ENCODE measurements around the gene MAP1B. TPM values are rescaled to one million over a fixed set of nuclear protein-coding genes. Genes with fewer than 3 reads are reported as not detected.

The MAP1B gene
- polyA plus RNA-seq, 1 donor from 2014 or later, result 234 TPM

- Histone ChIP-seq H3K4me3 (ENCODE audit: low read length) (no peak overlapping the region), H3K9me3 (ENCODE audit: low read length) (no peaks in the 10 kb centered on the region), H3K79me2 (replicated peaks; ENCODE audit: insufficient read depth, low read length) (no peaks in the 10 kb centered on the region), H3K27me3 (ENCODE audit: insufficient read depth, low read depth, low read length) (no peaks in the 10 kb centered on the region), H3K4me2 (ENCODE audit: low read length) (no peak overlapping the region), H2AFZ (ENCODE audit: low read depth, low read length) (no peak overlapping the region), H3K9ac (ENCODE audit: low read length) (no peak overlapping the region), H3F3A (ENCODE audit: insufficient read depth, low read length, poor library complexity, severe bottlenecking) (no peaks in the 10 kb centered on the region), H4K20me1 (ENCODE audit: insufficient read depth) (no peaks in the 10 kb centered on the region), H3K27ac (ENCODE audit: low read length) (no peak overlapping the region), H3K36me3 (ENCODE audit: insufficient read depth, low read length) (no peaks in the 10 kb centered on the region), H3K9me2 (ENCODE audit: insufficient read depth, low read length) (no peaks in the 10 kb centered on the region)
- TF ChIP-seq EP300 (conservative IDR thresholded peaks at IDR 0.05; ENCODE audit: poor library complexity, severe bottlenecking) (no peak), RAD21 (conservative IDR thresholded peaks at IDR 0.05) (no peak), TAF1 (IDR thresholded peaks at IDR 0.05; ENCODE audit: low read depth) (no peak), SMC3 (conservative IDR thresholded peaks at IDR 0.05; ENCODE audit: poor library complexity) (no peak)
Observed at GRCh38 chr5:72226950-72227349, 119.7 kb downstream of the MAP1B start.

DNA sequence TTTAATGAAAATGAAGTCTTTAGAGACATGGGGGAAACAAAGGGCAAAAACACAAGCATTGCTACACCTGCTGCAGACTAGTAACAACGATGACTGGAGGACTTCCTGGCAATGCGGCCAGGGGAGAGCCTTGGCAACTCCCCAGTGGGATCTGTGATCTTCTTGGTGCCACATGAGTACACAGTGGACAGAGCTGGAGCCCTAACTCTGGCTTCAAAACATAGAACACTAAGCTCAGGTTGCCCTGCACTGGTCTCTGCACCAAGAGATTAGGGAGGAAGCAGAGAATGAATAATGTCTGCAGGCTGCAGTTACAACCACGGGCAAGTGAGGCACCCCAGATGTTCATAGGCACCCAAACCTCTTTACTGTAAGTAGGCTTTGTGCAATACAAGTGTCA lies 121.7 kb downstream of the MAP1B start:
- H3K9ac ChIP-seq (ENCODE audit: low read length), result no peak overlapping the region
- no peaks in the 10 kb centered on the region for H3K79me2 ChIP-seq (replicated peaks; ENCODE audit: insufficient read depth, low read length)
- H3K27ac ChIP-seq (ENCODE audit: low read length), result no peak overlapping the region
- H3K9me3 ChIP-seq (ENCODE audit: low read length), result no peaks in the 10 kb centered on the region
- no peaks in the 10 kb centered on the region for H4K20me1 ChIP-seq (ENCODE audit: insufficient read depth)
- H3K27me3 ChIP-seq (ENCODE audit: insufficient read depth, low read depth, low read length), result no peaks in the 10 kb centered on the region
- no peaks in the 10 kb centered on the region for H3F3A ChIP-seq (ENCODE audit: insufficient read depth, low read length, poor library complexity, severe bottlenecking)
- H3K4me2 ChIP-seq (ENCODE audit: low read length), result no peak overlapping the region
- no peak overlapping the region for H2AFZ ChIP-seq (ENCODE audit: low read depth, low read length)
- no peak for TF ChIP-seq EZH2 (IDR thresholded peaks at IDR 0.05; ENCODE audit: borderline replicate concordance, insufficient read depth, low read length, poor library complexity, severe bottlenecking)
- TF ChIP-seq RAD21 (conservative IDR thresholded peaks at IDR 0.05), result no peak
- TF ChIP-seq TAF1 (IDR thresholded peaks at IDR 0.05; ENCODE audit: low read depth), result no peak
- TF ChIP-seq EP300 (conservative IDR thresholded peaks at IDR 0.05; ENCODE audit: poor library complexity, severe bottlenecking), result no peak
- no peak for TF ChIP-seq REST (IDR thresholded peaks at IDR 0.05; ENCODE audit: borderline replicate concordance)
- TF ChIP-seq CTCF (IDR thresholded peaks at IDR 0.05; ENCODE audit: poor library complexity, severe bottlenecking), result no peak
- TF ChIP-seq POLR2AphosphoS5 (IDR thresholded peaks at IDR 0.05), result no peak
- TF ChIP-seq MXI1 (conservative IDR thresholded peaks at IDR 0.05; ENCODE audit: poor library complexity, severe bottlenecking), result no peak
- TF ChIP-seq SMC3 (conservative IDR thresholded peaks at IDR 0.05; ENCODE audit: poor library complexity), result no peak
- no peak overlapping the region for H3K4me3 ChIP-seq (ENCODE audit: low read length)
- H3K9me2 ChIP-seq (ENCODE audit: insufficient read depth, low read length), result no peaks in the 10 kb centered on the region
- no peaks in the 10 kb centered on the region for H3K36me3 ChIP-seq (ENCODE audit: insufficient read depth, low read length)
